Lung (tissue), 12 donors: ENCODE measurements around the gene FUOM. TPM values are rescaled to one million over a fixed set of nuclear protein-coding genes. Genes with fewer than 3 reads are reported as not detected.

Experiments
- ATAC-seq: fragments of 200-7000 bp; cut with Tn5 transposase; one replicate; pipeline ENCODE4 v1.9.1; 2020; ENCODE audit warnings: moderate number of reproducible peaks; ENCODE audit not compliant: insufficient read depth, low FRiP score
- DNase-seq, 3 donors: peaks; one replicate each; pipeline ENCODE4 v3.0.0-alpha.2; 2013 to 2017
- H3K27ac ChIP-seq, 2 donors: one replicate each; pipeline ENCODE4 v1.5.1; 2013; ENCODE audit warnings: mild to moderate bottlenecking in 2 of 2, moderate library complexity in 2 of 2, control low read depth in 1 of 2, inconsistent platforms in 1 of 2, low read depth in 1 of 2, low read length in 1 of 2
- H3K27me3 ChIP-seq, 3 donors: one replicate each; pipeline ENCODE4 v1.5.1; 2013; ENCODE audit warnings: low read length in 2 of 3; ENCODE audit not compliant: control insufficient read depth in 3 of 3, insufficient read depth in 3 of 3
- H3K36me3 ChIP-seq, 4 donors: one replicate each; pipeline ENCODE4 v1.5.1; 2013; ENCODE audit warnings: low read length in 4 of 4, mild to moderate bottlenecking in 1 of 4, moderate library complexity in 1 of 4; ENCODE audit not compliant: control insufficient read depth in 4 of 4, insufficient read depth in 4 of 4
- H3K4me1 ChIP-seq, 5 donors: one replicate each; pipeline ENCODE4 v1.5.1; 2013; ENCODE audit warnings: low read length in 5 of 5, mild to moderate bottlenecking in 2 of 5, moderate library complexity in 1 of 5; ENCODE audit not compliant: control insufficient read depth in 5 of 5, insufficient read depth in 5 of 5
- H3K4me3 ChIP-seq: one replicate; pipeline ENCODE4 v1.5.1; 2013; ENCODE audit warnings: mild to moderate bottlenecking, control low read depth, moderate library complexity
- H3K9ac ChIP-seq, 2 donors: one replicate each; pipeline ENCODE4 v1.5.1; 2013; ENCODE audit warnings: low read length in 2 of 2, control low read depth in 1 of 2; ENCODE audit not compliant: insufficient read depth in 1 of 2
- H3K9me3 ChIP-seq, 4 donors: one replicate each; pipeline ENCODE4 v1.5.1; 2013; ENCODE audit warnings: low read length in 3 of 4, mild to moderate bottlenecking in 1 of 4, moderate library complexity in 1 of 4; ENCODE audit not compliant: control insufficient read depth in 4 of 4, insufficient read depth in 3 of 4
- CTCF ChIP-seq: IDR thresholded peaks from 2 replicates; pipeline ENCODE4 v1.5.1; 2012; ENCODE audit warnings: mild to moderate bottlenecking; ENCODE audit errors: control extremely low read depth, extremely low read depth
- WGBS, 2 donors: extraction: QIAGEN DNeasy Blood & Tissue Kit; methylation state at CpG; one replicate each; pipeline ENCODE4 v1.1.7; 2013; 5-methylcytosine and 5-hydroxymethylcytosine counted together
- polyA plus RNA-seq, 2 donors: library from polyadenylated mRNA; stranded (reverse); fragments of 200-250 nt; gene quantifications; one replicate each; pipeline ENCODE4 v1.2.1, GENCODE V29; 2013
- total RNA-seq, 2 donors: library from RNA; depleted of rRNA in 1 of 2; stranded (reverse); fragments of >200 nt in 1 of 2; gene quantifications; one replicate each; pipeline ENCODE4 v1.2.1, GENCODE V29; 2014 to 2021
- donor health status: control.
- donor health status: control.
- donor health status: Bipolar disorder and iron deficiency.
- donor health status: healthy.
- donor health status: DM: yes; HTN: yes; CAD: no.

Gene FUOM
- total and polyA plus RNA-seq, 4 donors: 8.4 to 41.4 (median 34.2) TPM

DNA sequence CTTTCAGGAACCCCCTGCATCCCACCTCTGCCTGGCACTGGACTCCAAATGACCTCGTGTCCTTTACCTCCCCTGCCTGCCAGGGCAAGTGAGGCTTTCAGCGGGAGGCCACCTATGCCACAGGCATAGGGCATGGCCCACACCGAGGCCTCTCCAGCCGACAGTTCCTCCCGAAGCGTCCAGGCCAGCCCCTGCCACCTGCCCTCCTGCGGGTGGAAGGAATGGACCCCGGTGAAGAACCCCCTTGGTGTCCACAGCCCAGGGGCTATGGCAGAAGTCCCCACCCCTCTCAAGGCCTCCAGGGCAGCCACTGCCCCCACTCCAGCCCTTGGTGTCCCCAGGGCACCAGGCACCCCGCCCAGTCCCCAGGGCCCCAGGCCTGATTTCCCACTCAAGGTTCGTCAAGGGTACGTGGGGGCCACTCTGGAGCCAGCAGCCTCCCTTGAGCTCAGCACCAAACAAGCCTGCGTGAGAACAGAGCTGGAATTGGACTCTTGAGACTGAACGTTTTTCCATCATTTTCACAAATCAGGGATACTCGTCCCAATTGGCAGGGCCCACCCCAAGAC, 3.1 kb downstream of the FUOM start:
- Histone ChIP-seq H3K4me3 (no peak overlapping the region), H3K9ac (no peak overlapping the region), H3K27me3 (no peaks in the 10 kb centered on the region), H3K27ac (no peak overlapping the region), H3K9me3 (no peaks in the 10 kb centered on the region), H3K36me3 (peaks cover 0 to 6% (median 0%) of the 10 kb centered on the region in 4 donors), H3K4me1 (peaks cover 0 to 10% (median 0%) of the 10 kb centered on the region in 5 donors)
- no peak for TF ChIP-seq CTCF
- DNase-seq (no peak), ATAC-seq (no peak)
- 96% methylated on average over 14 of the region's 14 CpGs for WGBS, 2 donors

- no peak overlapping the region for H3K4me3 ChIP-seq
- no peaks in the 10 kb centered on the region for H3K27me3 ChIP-seq
- ATAC-seq (no peak), DNase-seq (no peak)
- no peak overlapping the region for H3K27ac ChIP-seq
- H3K4me1 ChIP-seq: peaks cover 0 to 10% (median 0%) of the 10 kb centered on the region in 5 donors
- no peak overlapping the region for H3K9ac ChIP-seq
- TF ChIP-seq CTCF: no peak
- WGBS, 2 donors: 86 to 92% methylated on average over 15 to 16 of the region's 16 CpGs
- no peaks in the 10 kb centered on the region for H3K9me3 ChIP-seq
- H3K36me3 ChIP-seq: peaks cover 0 to 6% (median 0%) of the 10 kb centered on the region in 4 donors
Measured at GRCh38 chr10:133353988-133354605, 3.7 kb downstream of the FUOM start.

- no peak for DNase-seq
- H3K9me3 ChIP-seq: no peaks in the 10 kb centered on the region
- no peak overlapping the region for H3K27ac ChIP-seq
- H3K4me1 ChIP-seq: peaks cover 0 to 10% (median 0%) of the 10 kb centered on the region in 5 donors
- ATAC-seq: no peak
- no peaks in the 10 kb centered on the region for H3K27me3 ChIP-seq
- H3K4me3 ChIP-seq: no peak overlapping the region
- H3K9ac ChIP-seq: no peak overlapping the region
- H3K36me3 ChIP-seq: peaks cover 0 to 6% (median 0%) of the 10 kb centered on the region in 4 donors
- WGBS, 2 donors: 80 to 84% methylated on average over 16 of the region's 16 CpGs
- no peak for TF ChIP-seq CTCF
Measured at GRCh38 chr10:133353202-133353959, 4.4 kb downstream of the FUOM start.
